Astrocyte (in vitro differentiated cells and primary cell): ENCODE results near the gene LRIG3. TPM values are rescaled to one million over a fixed set of nuclear protein-coding genes. Genes with fewer than 3 reads are reported as not detected.

ENCODE experiments used
- DNase-seq: peaks from one replicate; pipeline ENCODE4 v3.0.0-alpha.2; 2010; ENCODE audit warnings: low read depth
- FAIRE-seq: peaks from 2 replicates; lab custom pipeline; 2011; peaks lifted over from hg19 to GRCh38; lab: Jason Lieb, UNC
- H2AFZ ChIP-seq: 2 replicates; pipeline ENCODE4 v1.6.0; 2012; ENCODE audit warnings: low read depth, low read length, inconsistent platforms
- H3K27ac ChIP-seq: 2 replicates; pipeline ENCODE4 v1.5.1; 2011; ENCODE audit warnings: low read depth, low read length, inconsistent platforms
- H3K27me3 ChIP-seq: 2 replicates; pipeline ENCODE4 v1.6.0; 2011; ENCODE audit warnings: low read length, inconsistent platforms; ENCODE audit not compliant: insufficient read depth
- H3K36me3 ChIP-seq: 2 replicates; pipeline ENCODE4 v1.5.1; 2011; ENCODE audit warnings: low read length, inconsistent platforms; ENCODE audit not compliant: insufficient read depth
- H3K4me1 ChIP-seq: 2 replicates; pipeline ENCODE4 v1.5.1; 2011; ENCODE audit warnings: low read length, inconsistent platforms; ENCODE audit not compliant: insufficient read depth
- H3K4me2 ChIP-seq: 2 replicates; pipeline ENCODE4 v1.6.0; 2012; ENCODE audit warnings: low read length, inconsistent platforms
- H3K4me3 ChIP-seq: 2 replicates; pipeline ENCODE4 v1.5.1; 2011; ENCODE audit warnings: low read depth, mild to moderate bottlenecking, low read length, inconsistent platforms; ENCODE audit not compliant: insufficient read depth
- H3K79me2 ChIP-seq: 2 replicates; pipeline ENCODE4 v1.6.0; 2012; ENCODE audit warnings: mild to moderate bottlenecking, low read length, inconsistent platforms; ENCODE audit not compliant: insufficient read depth
- H3K9ac ChIP-seq: 2 replicates; pipeline ENCODE4 v1.6.0; 2012; ENCODE audit warnings: mild to moderate bottlenecking, low read length, inconsistent platforms
- H3K9me3 ChIP-seq: 2 replicates; pipeline ENCODE4 v1.5.1; 2012; ENCODE audit warnings: low read depth, mild to moderate bottlenecking, low read length, inconsistent platforms; ENCODE audit not compliant: insufficient read depth
- H4K20me1 ChIP-seq: 2 replicates; pipeline ENCODE4 v1.6.0; 2012; ENCODE audit warnings: low read length, inconsistent platforms; ENCODE audit not compliant: insufficient read depth
- H3K27ac Mint-ChIP-seq: one replicate; pipeline ENCODE4 v1.8.0; 2021; ENCODE audit warnings: mild to moderate bottlenecking, mixed read lengths; ENCODE audit not compliant: unreplicated experiment
- H3K27me3 Mint-ChIP-seq: one replicate; pipeline ENCODE4 v1.8.0; 2021; ENCODE audit warnings: low read depth, mixed read lengths; ENCODE audit not compliant: unreplicated experiment
- H3K36me3 Mint-ChIP-seq: one replicate; pipeline ENCODE4 v1.8.0; 2021; ENCODE audit warnings: low read depth, mixed read lengths; ENCODE audit not compliant: unreplicated experiment
- H3K4me1 Mint-ChIP-seq: one replicate; pipeline ENCODE4 v1.8.0; 2021; ENCODE audit warnings: low read depth, mixed read lengths; ENCODE audit not compliant: unreplicated experiment
- H3K4me3 Mint-ChIP-seq: one replicate; pipeline ENCODE4 v1.8.0; 2021; ENCODE audit warnings: mild to moderate bottlenecking, moderate library complexity, mixed read lengths; ENCODE audit not compliant: unreplicated experiment
- H3K9me3 Mint-ChIP-seq: one replicate; pipeline ENCODE4 v1.8.0; 2021; ENCODE audit warnings: mild to moderate bottlenecking, mixed read lengths; ENCODE audit not compliant: unreplicated experiment
- CTCF ChIP-seq: IDR thresholded peaks from 2 replicates; pipeline ENCODE4 v1.5.1; 2011; ENCODE audit warnings: low read depth, mild to moderate bottlenecking, inconsistent platforms, low read length, moderate library complexity; ENCODE audit not compliant: insufficient read depth
- EZH2 ChIP-seq: IDR thresholded peaks from 2 replicates; pipeline ENCODE4 v1.6.1; 2012; ENCODE audit warnings: mild to moderate bottlenecking, low read length, inconsistent platforms; ENCODE audit not compliant: insufficient read depth
- total RNA-seq: library from RNA; stranded (reverse); gene quantifications from 2 replicates; pipeline ENCODE4 v1.2.1, GENCODE V29; 2021

Gene LRIG3
- total RNA-seq, 1 donor from 2014 or later: 96.0 TPM

DNA sequence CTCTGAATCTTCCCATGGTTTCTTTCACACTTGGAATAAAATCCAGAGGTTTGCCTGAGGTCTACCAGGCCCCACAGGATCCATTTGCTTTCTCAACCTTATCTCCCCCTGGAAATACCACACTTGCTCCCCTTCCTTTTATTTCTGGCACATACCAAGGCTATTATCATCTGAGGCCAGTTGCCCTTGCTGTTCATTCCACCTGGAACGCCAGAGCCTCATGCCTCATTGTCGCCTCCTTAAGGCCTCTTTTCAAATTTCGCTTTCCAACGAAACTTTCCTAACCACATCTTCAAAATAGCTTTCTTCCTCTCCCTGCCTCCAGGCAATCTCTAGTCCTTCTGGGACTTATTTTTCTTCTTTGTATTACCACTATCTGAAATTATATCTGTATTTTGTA is 11.2 kb upstream of the LRIG3 start:
- no peaks in the 10 kb centered on the region for H3K9me3 Mint-ChIP-seq
- H3K27me3 Mint-ChIP-seq: no peaks in the 10 kb centered on the region
- TF ChIP-seq CTCF: no peak
- no peak for TF ChIP-seq EZH2
- H3K36me3 Mint-ChIP-seq: no peaks in the 10 kb centered on the region
- no peak overlapping the region for H2AFZ ChIP-seq
- no peaks in the 10 kb centered on the region for H3K27me3 ChIP-seq
- H4K20me1 ChIP-seq: no peaks in the 10 kb centered on the region
- H3K36me3 ChIP-seq: no peaks in the 10 kb centered on the region
- no peak overlapping the region for H3K4me3 ChIP-seq
- FAIRE-seq (no peak), DNase-seq (no peak)
- no peak overlapping the region for H3K9ac ChIP-seq
- no peak overlapping the region for H3K4me2 ChIP-seq
- no peaks in the 10 kb centered on the region for H3K4me1 ChIP-seq
- H3K79me2 ChIP-seq: no peaks in the 10 kb centered on the region
- no peak overlapping the region for H3K4me3 Mint-ChIP-seq
- no peaks in the 10 kb centered on the region for H3K4me1 Mint-ChIP-seq
- no peaks in the 10 kb centered on the region for H3K9me3 ChIP-seq
- no peak overlapping the region for H3K27ac ChIP-seq
- H3K27ac Mint-ChIP-seq: no peak overlapping the region

GRCh38 chr12:58930770-58931324 is 10.5 kb upstream of the LRIG3 start:
- H3K27me3 Mint-ChIP-seq: no peaks in the 10 kb centered on the region
- H3K27ac ChIP-seq: no peak overlapping the region
- no peaks in the 10 kb centered on the region for H4K20me1 ChIP-seq
- H3K9ac ChIP-seq: no peak overlapping the region
- no peak overlapping the region for H3K4me3 ChIP-seq
- H3K4me2 ChIP-seq: no peak overlapping the region
- H3K36me3 ChIP-seq: no peaks in the 10 kb centered on the region
- peak; percentile 36 for DNase-seq
- no peaks in the 10 kb centered on the region for H3K27me3 ChIP-seq
- no peak overlapping the region for H2AFZ ChIP-seq
- H3K79me2 ChIP-seq: no peaks in the 10 kb centered on the region
- H3K9me3 ChIP-seq: no peaks in the 10 kb centered on the region
- H3K4me1 Mint-ChIP-seq: peaks cover 4% of the 10 kb centered on the region
- no peaks in the 10 kb centered on the region for H3K36me3 Mint-ChIP-seq
- H3K4me1 ChIP-seq: no peaks in the 10 kb centered on the region
- no peak for TF ChIP-seq EZH2
- no peak for TF ChIP-seq CTCF
- H3K4me3 Mint-ChIP-seq: no peak overlapping the region
- FAIRE-seq: no peak
- no peaks in the 10 kb centered on the region for H3K9me3 Mint-ChIP-seq
- no peak overlapping the region for H3K27ac Mint-ChIP-seq

DNA sequence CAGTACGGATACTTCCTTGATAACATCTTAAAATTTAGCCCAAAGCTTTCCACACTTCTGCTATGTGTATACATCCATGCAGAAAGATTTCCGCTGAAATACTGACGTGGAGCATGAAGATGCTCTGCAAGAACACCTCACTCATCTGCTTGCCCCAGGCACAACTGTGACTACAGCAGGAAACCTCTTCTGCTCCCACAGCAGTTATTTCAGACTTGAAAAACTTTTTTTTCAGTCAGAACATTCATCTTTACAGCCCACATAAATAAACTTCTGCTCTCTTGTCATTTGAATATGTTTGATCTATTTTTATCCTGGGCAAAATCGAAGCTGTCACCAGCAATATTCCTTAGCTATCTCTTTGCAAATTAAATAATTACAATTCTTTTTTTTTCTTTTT is 6.8 kb upstream of the LRIG3 start:
- no peaks in the 10 kb centered on the region for H3K27me3 ChIP-seq
- no peaks in the 10 kb centered on the region for H3K27me3 Mint-ChIP-seq
- peaks cover 16% of the 10 kb centered on the region for H3K4me1 ChIP-seq
- TF ChIP-seq CTCF (no peak), EZH2 (no peak)
- peaks cover 24% of the 10 kb centered on the region for H3K4me1 Mint-ChIP-seq
- no peak overlapping the region for H3K4me2 ChIP-seq
- DNase-seq (no peak), FAIRE-seq (no peak)
- no peak overlapping the region for H2AFZ ChIP-seq
- no peaks in the 10 kb centered on the region for H3K79me2 ChIP-seq
- H3K9ac ChIP-seq: no peak overlapping the region
- no peak overlapping the region for H3K4me3 ChIP-seq
- no peaks in the 10 kb centered on the region for H3K9me3 Mint-ChIP-seq
- H3K27ac ChIP-seq: no peak overlapping the region
- H3K9me3 ChIP-seq: no peaks in the 10 kb centered on the region
- no peaks in the 10 kb centered on the region for H3K36me3 Mint-ChIP-seq
- no peak overlapping the region for H3K27ac Mint-ChIP-seq
- peak overlapping the region; percentile 21 for H3K4me3 Mint-ChIP-seq
- no peaks in the 10 kb centered on the region for H4K20me1 ChIP-seq
- no peaks in the 10 kb centered on the region for H3K36me3 ChIP-seq
